Measurements from ENCODE around the gene IL19.
"Not testable (repeated sequence)": the region's sequence is repeated elsewhere in the genome, so short reads cannot be mapped to it uniquely, and the experiment has no call there.

Gene IL19

DNA sequence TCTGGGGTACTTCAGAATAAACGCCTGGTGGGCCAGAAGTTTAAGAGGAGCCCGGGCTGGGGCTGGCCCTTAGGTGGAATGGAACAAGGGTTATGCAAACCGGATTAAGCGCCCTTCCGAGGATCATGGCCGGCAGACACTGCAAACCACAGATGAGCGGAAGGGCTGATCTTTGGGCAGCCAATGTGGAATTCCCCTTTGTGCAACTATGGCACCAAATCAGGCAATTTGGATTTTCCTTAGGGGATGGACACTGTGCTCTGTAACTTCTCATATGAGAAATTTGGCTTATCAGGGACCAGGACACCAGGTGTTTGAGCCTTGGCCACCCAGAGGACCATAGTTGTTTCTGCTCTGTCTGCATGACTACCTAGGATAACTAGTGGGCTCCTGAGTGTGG lies 7.5 kb downstream of the IL19 start:
- no peak for DNase-seq

GRCh38 chr1:206778911-206779310 lies 8.3 kb downstream of the IL19 start:
- not testable (repeated sequence) for DNase-seq

- no peak for DNase-seq
These were observed 9.1 kb downstream of the IL19 start for GRCh38 chr1:206779638-206780037.

- peak; percentile 34 for DNase-seq
These were observed 11.9 kb downstream of the IL19 start for GRCh38 chr1:206782448-206782847.

GRCh38 chr1:206783506-206783905 lies 12.9 kb downstream of the IL19 start:
- DNase-seq: no peak

DNA sequence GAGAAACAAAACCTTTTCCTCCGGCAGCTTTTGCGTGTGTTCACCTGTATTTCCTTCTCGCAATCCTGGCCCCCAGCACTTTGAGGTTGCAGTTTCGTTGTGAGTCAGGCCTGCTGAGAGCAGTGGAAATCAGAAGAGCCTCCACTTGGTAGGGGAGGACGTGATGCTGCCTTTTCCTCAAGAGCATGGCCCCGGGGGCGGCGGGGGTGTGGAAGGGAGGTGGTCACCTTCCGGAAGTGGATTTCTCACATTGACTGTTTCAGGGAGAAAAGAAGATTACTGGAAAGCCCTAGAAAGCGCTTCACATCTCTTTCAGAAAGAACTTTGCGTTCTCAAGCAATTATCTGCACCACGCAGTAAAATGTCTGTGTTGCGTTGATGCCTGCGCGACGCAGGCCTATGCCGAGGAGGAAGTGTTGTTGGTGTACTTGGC lies 13.9 kb downstream of the IL19 start:
- peak; percentile 41 for DNase-seq

DNA sequence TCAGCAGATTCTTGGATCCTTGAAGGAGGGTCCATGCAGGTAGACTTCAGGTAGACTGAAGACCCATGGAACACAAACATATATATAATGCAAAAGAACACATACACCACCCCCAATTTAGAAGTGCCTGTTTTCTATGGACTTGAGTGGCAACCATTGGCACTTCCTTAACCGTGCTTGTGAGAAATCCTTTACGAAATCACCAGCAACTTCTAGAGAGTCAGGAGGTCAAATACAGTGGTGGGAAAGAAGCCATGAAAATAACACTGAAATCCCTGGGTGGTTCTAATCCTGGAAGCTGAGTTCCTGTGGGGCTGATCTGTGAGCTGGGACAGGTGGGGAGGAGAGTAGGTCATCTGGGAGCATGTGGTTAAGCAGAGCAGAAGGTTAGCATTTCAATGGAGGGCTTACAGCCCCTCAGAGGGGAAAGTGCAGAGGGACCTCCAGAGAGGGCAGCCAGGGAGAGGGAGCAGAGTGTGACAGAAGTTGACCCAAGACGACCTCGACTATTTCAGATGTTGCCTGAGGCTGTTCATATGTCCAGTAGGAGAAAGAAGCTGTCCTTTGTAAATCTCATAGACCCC lies 14.7 kb downstream of the IL19 start:
- no peak for DNase-seq

DNA sequence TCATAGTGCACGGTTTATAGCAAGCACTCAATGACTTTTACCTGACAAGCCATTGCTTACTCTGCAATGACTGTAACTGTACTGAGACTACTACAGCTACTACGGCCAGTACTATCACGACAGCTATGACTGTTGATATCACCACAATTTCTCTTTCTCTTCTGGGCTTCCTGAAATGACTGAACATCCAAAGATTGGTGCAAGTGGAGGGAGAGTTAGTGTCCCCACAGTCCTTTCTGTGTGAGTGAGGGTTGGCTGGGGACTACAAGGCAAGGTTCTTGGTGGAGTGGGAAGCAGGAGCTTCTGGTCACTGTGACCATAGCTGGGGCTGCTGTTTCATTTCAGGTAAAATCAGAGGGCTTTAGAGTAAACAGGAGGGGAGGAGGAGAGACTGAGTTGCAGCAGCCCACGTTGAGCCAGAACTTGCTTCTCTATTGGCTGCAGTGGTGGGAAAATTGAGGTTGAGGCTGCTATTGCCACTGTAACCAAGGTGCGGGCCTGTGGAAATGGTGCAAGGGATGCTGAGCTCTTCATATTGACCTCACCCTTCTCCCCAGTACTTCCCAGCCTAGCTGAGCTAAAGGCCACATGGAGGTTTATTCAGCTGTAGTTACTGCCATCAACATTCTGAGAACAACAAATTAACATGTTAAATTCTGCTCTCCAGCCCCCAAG lies 15.8 kb downstream of the IL19 start:
- no peak for DNase-seq

DNA sequence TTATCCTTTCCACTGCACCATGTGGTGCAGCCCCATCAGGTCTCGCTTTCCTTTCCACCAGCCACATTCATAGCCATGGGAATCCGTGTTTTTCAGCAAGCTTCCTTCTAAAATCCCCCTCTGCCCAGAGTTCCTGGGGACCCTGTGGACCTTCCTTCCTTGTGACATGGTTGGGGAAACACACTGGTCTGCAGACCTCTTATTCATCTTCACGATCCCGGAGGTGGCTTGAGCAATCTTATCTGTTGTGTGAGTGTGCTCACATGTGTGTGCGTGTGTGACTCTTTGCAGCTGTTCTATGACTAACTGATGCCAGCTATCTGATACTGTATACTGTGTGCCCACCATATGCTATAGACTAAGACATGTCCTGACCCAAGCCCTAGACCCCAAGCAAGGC lies 17.3 kb downstream of the IL19 start:
- DNase-seq: no peak

DNA sequence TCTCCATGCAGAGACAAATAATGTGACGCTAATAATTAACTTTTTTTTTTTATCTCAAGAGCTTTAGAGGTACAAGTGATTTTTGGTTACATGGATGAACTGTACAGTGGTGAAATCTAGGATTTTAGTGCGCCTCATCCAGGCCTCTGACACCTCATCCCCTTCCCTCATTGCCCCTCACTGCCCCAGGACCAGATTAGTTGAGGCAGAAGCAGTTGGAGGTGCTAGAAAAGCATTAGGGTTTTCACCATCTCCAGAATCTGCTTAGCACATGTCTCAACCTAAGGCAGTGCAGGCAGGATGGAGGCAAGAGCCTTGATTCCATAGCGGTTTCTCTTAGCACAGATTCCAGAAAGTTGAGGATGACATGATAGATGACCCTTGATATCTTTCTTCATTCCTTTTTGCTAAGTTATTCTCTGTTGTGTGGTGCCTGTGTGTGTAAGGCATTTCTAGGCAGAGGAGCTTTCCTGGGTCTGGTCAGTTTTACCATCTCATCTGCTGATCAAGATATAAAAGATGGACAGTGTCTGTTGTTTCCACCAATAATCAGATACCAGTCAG lies 18.0 kb downstream of the IL19 start:
- no peak for DNase-seq

DNA sequence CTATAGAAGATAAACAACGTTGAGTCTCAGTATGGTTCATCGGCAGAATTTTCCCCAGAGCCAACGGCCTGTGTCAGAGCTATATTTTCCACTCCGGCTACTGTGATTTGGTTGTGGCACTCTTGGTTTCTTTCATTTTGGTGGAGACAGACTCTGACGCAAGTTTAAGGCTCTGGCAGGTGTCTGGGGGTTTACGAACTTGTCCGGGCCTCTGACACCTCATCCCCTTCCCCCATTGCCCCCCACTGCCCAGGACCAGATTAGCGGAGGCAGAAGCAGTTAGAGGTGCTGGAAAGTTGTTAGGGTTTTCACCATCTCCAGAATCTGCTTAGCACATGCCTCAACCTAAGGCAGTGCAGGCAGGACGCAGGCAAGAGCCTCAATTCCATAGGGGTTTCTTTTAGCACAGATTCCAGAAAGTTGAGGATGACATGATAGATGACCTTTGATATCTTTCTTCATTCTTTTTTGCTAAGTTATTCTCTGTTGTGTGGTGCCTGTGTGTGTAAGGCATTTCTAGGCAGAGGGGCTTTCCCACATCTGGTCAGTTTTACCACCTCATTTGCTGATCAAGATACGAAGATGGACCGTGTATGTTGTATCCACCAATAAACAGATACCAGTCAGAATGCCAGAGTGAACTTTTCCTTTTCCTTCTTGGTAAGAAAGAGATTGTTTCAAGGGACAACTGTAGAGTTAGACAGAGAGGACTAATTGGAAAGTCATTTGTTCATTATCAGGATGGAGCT lies 20.1 kb downstream of the IL19 start:
- no peak for DNase-seq

GRCh38 chr1:206792939-206793607 lies 22.5 kb downstream of the IL19 start:
- DNase-seq: no peak

DNA sequence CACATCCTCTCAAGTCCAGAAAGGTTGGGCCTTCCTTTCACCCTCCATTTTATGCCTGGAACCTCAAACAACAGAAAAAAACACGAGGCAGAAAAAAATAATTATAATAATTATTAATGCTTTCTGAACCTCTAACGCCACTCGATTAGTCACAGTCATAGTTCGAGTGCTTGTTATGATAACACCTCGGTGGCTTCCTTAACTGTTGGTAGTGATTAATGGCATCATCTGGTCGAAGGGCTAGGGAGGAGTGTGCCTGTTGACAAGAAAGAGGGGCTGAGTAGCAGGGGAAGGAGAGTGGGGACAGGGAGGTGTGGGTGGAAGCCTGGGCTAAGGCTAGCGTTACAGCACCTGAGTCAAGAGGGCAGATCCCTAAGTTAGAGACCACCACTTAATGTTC lies 23.0 kb downstream of the IL19 start:
- DNase-seq: no peak

DNA sequence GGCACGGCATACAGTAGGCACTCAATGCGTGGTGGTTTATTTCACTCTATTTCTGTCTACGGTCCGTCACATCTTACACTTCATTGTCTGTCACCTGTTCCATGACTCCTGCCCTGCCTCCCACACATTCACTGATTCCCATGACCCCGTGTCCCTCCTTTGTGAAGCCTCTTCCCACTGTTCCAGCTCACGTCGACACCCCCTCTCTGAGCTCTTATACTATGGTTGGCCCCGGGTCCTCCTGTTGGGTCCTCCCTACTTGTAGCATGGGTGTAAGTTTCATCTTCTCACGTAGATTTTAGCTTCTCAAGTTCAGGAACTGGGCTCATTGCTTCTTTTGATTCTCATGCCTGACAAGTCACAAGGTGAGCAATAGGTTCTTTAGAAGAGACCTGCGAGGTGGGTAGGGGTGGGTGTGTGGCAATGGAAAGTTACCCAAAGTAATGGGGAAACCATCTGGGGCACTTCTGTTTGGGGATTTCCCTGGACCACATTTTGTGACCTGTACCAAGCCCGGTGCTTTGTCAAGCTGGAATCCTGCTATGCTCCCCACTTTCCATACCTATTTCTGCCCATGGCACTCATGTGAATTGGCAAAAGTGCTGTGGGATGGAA lies 23.8 kb downstream of the IL19 start:
- no peak for DNase-seq

GRCh38 chr1:206796116-206796515 lies 25.5 kb downstream of the IL19 start:
- no peak for DNase-seq

GRCh38 chr1:206796981-206797402 lies 26.4 kb downstream of the IL19 start:
- DNase-seq: no peak

DNA sequence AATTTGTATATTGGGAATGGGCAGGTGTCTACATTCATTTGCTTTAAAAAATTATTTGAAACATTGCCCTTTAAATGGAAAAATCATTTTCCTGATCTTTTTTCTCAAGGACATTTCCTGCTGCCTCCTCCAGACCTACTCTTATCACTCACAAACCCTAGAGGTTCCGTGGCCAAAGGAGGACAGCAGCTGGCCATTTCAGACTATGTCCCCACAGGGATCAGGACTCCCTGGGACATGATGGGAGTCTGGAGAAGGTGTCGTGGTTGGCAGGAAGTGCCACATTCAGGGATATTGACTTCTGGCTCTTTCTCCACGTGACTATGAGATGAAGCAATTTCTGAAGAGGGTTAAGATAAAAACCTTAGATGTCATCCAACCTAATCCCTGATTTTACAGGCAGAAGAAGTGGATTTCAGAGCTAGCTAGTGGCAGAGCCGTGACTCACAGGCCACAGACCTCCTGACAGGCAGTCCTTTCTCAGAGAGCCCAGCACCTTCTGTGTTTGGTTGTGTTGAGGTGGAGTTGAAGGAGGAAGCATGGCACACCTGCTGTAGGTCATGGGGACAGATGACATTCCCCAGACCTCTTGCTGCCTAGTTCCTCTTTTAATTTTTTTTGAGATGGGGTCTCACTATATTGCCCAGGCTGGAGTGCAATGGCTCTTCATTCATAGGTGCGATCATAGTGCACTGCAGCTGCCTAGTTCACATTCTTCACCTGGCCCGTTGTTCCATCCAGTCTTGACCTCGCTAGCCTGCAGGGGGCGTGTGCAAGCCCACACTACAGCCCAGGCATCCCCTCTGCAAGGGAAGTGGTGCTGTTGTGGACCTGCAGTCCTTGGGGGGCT lies 27.2 kb downstream of the IL19 start:
- peak; percentile 25 for DNase-seq

DNA sequence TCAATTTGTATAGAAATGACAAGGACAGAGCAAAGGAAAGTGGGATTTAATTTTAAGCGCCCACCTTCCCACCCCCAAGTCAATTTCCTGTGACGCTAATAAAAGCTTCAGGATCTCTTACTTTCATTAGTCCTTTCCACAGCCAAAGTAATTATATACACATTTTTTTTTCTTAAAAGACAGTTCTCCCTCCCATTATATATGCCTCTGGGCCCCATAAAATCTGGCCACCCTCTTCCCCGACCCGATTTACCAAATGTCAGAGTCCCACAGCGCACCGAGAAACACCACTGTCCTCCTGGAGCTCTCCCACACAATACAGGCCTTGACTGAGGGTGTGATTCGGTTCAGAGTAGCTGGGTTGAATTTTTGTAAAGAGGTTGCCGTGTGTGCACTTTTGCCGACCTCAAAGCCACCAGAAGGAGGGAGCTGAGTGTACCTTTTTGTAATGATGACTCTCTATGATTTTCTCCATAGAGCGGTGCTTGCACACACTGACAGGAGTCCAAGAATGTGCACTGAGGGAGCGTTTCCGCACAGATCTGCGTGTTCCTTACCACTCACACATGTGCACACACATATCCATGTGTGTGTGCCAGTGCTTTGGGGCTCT lies 27.9 kb downstream of the IL19 start:
- no peak for DNase-seq

DNA sequence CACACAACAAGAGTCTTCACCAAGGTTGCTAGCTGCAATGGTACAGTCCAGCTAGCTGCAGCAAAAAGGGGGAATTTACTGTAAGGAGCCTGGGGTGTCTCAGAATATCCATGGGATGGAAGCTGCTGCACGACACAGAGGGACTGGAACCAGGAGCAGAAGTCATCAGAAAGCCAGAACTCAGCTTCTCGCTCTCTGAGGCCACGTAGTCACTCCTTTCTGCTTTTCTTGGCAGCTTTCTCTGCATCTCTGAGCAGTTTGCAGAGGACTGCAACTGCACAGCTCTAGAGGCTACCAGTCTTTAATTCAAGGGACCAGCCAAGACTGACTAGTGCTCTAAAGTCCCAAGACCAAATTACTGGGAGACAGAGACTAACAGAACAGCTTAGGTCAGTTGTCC lies 28.7 kb downstream of the IL19 start:
- no peak for DNase-seq

GRCh38 chr1:206800411-206800810 lies 29.8 kb downstream of the IL19 start:
- DNase-seq: no peak

- DNase-seq: no peak
These were observed 30.3 kb downstream of the IL19 start for GRCh38 chr1:206800891-206801290.
